Fibroblast of peridontal ligament (primary cell): ENCODE measurements around the gene DIAPH1.

ENCODE experiments used
- DNase-seq: peaks from one replicate; pipeline ENCODE4 v3.0.0-alpha.2; 2010; ENCODE audit errors: extremely low read depth

DIAPH1 gene

GRCh38 chr5:141618804-141619554, at the start of gene DIAPH1:
TSS of gene DIAPH1 (minus strand) at chr5:141619000. CDS start at chr5:141618914, 86 bp downstream.
- DNase-seq, result peak; percentile 85

GRCh38 chr5:141665995-141666940, 47.5 kb upstream of the DIAPH1 start:
- no peak for DNase-seq

- peak; percentile 65 for DNase-seq
Observed at GRCh38 chr5:141664733-141665461, 46.1 kb upstream of the DIAPH1 start.

GRCh38 chr5:141663506-141663905, 44.7 kb upstream of the DIAPH1 start:
- no peak for DNase-seq

GRCh38 chr5:141662028-141662427, 43.2 kb upstream of the DIAPH1 start:
- no peak for DNase-seq

- peak; percentile 90 for DNase-seq
Observed at GRCh38 chr5:141657937-141658545, 39.2 kb upstream of the DIAPH1 start.

- no peak for DNase-seq
Observed at GRCh38 chr5:141657404-141657803, 38.6 kb upstream of the DIAPH1 start.

GRCh38 chr5:141656396-141656795, 37.6 kb upstream of the DIAPH1 start:
- no peak for DNase-seq

- no peak for DNase-seq
Observed at GRCh38 chr5:141655020-141655419, 36.2 kb upstream of the DIAPH1 start.

GRCh38 chr5:141654298-141654697, 35.5 kb upstream of the DIAPH1 start:
- peak; percentile 76 for DNase-seq

- no peak for DNase-seq
Observed at GRCh38 chr5:141651728-141652105, 32.9 kb upstream of the DIAPH1 start.

- peak; percentile 70 for DNase-seq
Observed at GRCh38 chr5:141650851-141651727, 32.3 kb upstream of the DIAPH1 start, which contains the start of gene FCHSD1. TSS of gene FCHSD1 (minus strand) at chr5:141651418. CDS start at chr5:141651368, 50 bp downstream.

GRCh38 chr5:141649972-141650371, 31.2 kb upstream of the DIAPH1 start:
- no peak for DNase-seq

- DNase-seq, result no peak
Observed at GRCh38 chr5:141649056-141649688, 30.4 kb upstream of the DIAPH1 start.

- no peak for DNase-seq
Observed at GRCh38 chr5:141647851-141648250, 29.1 kb upstream of the DIAPH1 start.

- no peak for DNase-seq
Observed at GRCh38 chr5:141647242-141647641, 28.4 kb upstream of the DIAPH1 start.

GRCh38 chr5:141646026-141646425, 27.2 kb upstream of the DIAPH1 start:
- DNase-seq, result no peak

GRCh38 chr5:141641634-141642267, 23.0 kb upstream of the DIAPH1 start:
- peak; percentile 47 for DNase-seq

GRCh38 chr5:141640698-141641097, 21.9 kb upstream of the DIAPH1 start:
- no peak for DNase-seq

GRCh38 chr5:141640051-141640415, 21.2 kb upstream of the DIAPH1 start:
- no peak for DNase-seq
